ENCODE results near the gene MAP2K4. TPM values are rescaled to one million over a fixed set of nuclear protein-coding genes. Genes with fewer than 3 reads are reported as not detected.

MAP2K4 gene
- total and polyA plus RNA-seq, 2 of the 8 experiments (the other 6 are each of a cell fraction or from before 2014, with no cell fraction given), result 14.2 to 37.3 TPM

GRCh38 chr17:12078791-12079190, 58.1 kb downstream of the MAP2K4 start (continued):
- TF ChIP-seq HDAC6 (IDR thresholded peaks at IDR 0.05; ENCODE audit: low read depth, low read length), result no peak
- no peak for TF ChIP-seq CHD1 (IDR thresholded peaks at IDR 0.05; ENCODE audit: low read depth, low read length)
- TF ChIP-seq, protein P1, sequence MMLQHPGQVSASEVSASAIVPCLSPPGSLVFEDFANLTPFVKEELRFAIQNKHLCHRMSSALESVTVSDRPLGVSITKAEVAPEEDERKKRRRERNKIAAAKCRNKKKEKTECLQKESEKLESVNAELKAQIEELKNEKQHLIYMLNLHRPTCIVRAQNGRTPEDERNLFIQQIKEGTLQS (IDR thresholded peaks at IDR 0.05; ENCODE audit: insufficient read depth, low read depth, low read length), result no peak
- TF ChIP-seq RAD21 (IDR thresholded peaks at IDR 0.05 in 1 of 2, conservative IDR thresholded peaks at IDR 0.05 in 1 of 2; ENCODE audit: low read depth in 2 of 2, low read length in 2 of 2), result no peak
